Measurements from ENCODE around the gene NLK. TPM values are rescaled to one million over a fixed set of nuclear protein-coding genes. Genes with fewer than 3 reads are reported as not detected.

The NLK gene
- total and polyA plus RNA-seq, 2 of the 4 experiments (the other 2 are of a cell fraction) = 15.3 to 23.3 TPM

GRCh38 chr17:27996202-27997043 is 46.1 kb upstream of the NLK start:
- no peak overlapping the region for H2AK9ac ChIP-seq (replicated peaks; ENCODE audit: low read depth, low read length, poor library complexity)
- DNase-seq = no peak
- intact Hi-C loops (cut with micrococcal nuclease) = no loop called here

More at GRCh38 chr17:27996202-27997043, 46.1 kb upstream of the NLK start:
- no peak overlapping the region for H3K23ac ChIP-seq (ENCODE audit: low read depth, low read length)
- no peaks in the 10 kb centered on the region for H4K20me1 ChIP-seq (ENCODE audit: insufficient read depth, low read length)
- no peaks in the 10 kb centered on the region; the same call in 1 of the 2 replicates for H3K9me3 ChIP-seq (ENCODE audit: control insufficient read depth, insufficient read depth, low read length)
- no peak for ATAC-seq (ENCODE audit: low read depth)
- H3K9ac ChIP-seq (ENCODE audit: low read depth, low read length) = no peak overlapping the region
- no peak overlapping the region for H3K4ac ChIP-seq (ENCODE audit: low read depth, low read length)
- H2BK120ac ChIP-seq (ENCODE audit: low read depth, low read length) = no peak overlapping the region
- no peaks in the 10 kb centered on the region for H3K9me1 ChIP-seq (ENCODE audit: insufficient read depth, low read length)
- BruUV-seq (replicated peaks) = no TSS peak
- H3K4me1 ChIP-seq (ENCODE audit: control insufficient read depth, insufficient read depth, low read length) = no peaks in the 10 kb centered on the region
- TF ChIP-seq USF2 (IDR thresholded peaks at IDR 0.05; ENCODE audit: low read depth, low read length) (no peak), FOS (IDR thresholded peaks at IDR 0.05; ENCODE audit: low read depth, low read length) (no peak), SMC3 (IDR thresholded peaks at IDR 0.05; ENCODE audit: low read depth, low read length) (no peak)
- H3K36me3 ChIP-seq (ENCODE audit: control insufficient read depth, insufficient read depth, low read length) = no peaks in the 10 kb centered on the region
- H3K27ac ChIP-seq (ENCODE audit: insufficient read depth, low read length) = no peak overlapping the region
- ChIA-PET CTCF (no interaction called here), POLR2A (ENCODE audit: unreplicated experiment) (no interaction called here)
- no peak overlapping the region for H3K14ac ChIP-seq (replicated peaks; ENCODE audit: low read depth, low read length)
- H3K56ac ChIP-seq (ENCODE audit: extremely low read depth, insufficient read depth, low read length) = no peak overlapping the region
- H2BK20ac ChIP-seq (ENCODE audit: low read depth, low read length) = no peak overlapping the region
- no peak overlapping the region for H2AK5ac ChIP-seq (ENCODE audit: low read depth, low read length)
- no peak overlapping the region for H3K4me3 ChIP-seq (ENCODE audit: insufficient read depth, low read depth, low read length)
- no peak overlapping the region for H2AFZ ChIP-seq (replicated peaks; ENCODE audit: low read length, poor library complexity)
- dilution Hi-C loops (cut with HindIII; ENCODE audit: low sequenced_read_pairs, unreplicated experiment) (no loop called here), in situ Hi-C loops (cut with MboI; ENCODE audit: low sequenced_read_pairs) (no loop called here)
- H4K91ac ChIP-seq (ENCODE audit: insufficient read depth, low read depth, low read length) = no peak overlapping the region
- H3K79me1 ChIP-seq (ENCODE audit: low read depth in 1 of 2, low read length in 2 of 2) = no peaks in the 10 kb centered on the region
- H3K4me2 ChIP-seq (ENCODE audit: low read depth, low read length) = no peak overlapping the region
- H3K18ac ChIP-seq (ENCODE audit: low read depth, low read length) = no peak overlapping the region
- H4K8ac ChIP-seq (ENCODE audit: low read depth in 2 of 2, low read length in 2 of 2) = no peak overlapping the region
- H2BK5ac ChIP-seq (ENCODE audit: low read depth, low read length, poor library complexity, severe bottlenecking) = no peak overlapping the region
- H2BK15ac ChIP-seq (ENCODE audit: low read depth, low read length) = no peak overlapping the region
- H3K27me3 ChIP-seq (ENCODE audit: control insufficient read depth, insufficient read depth, low read length) = peaks cover 43% of the 10 kb centered on the region
- WGBS, 2 experiments (ENCODE audit: extremely low coverage in 2 of 2, insufficient read length in 1 of 2) = no CpG with 5 or more reads among the region's 12 CpGs
- H4K5ac ChIP-seq (ENCODE audit: low read depth, low read length) = no peak overlapping the region

Data from IMR-90 (cell line).